Stimulated activated naive CD4-positive, alpha-beta T cell (primary cell): ENCODE results near the gene C3AR1.
"Not testable (repeated sequence)": the region's sequence is repeated elsewhere in the genome, so short reads cannot be mapped to it uniquely, and the experiment has no call there.

Experiments
- DNase-seq, 6 experiments: peaks; one replicate each; lab custom pipeline; 2025; lab: John Stamatoyannopoulos, UW

C3AR1 gene

GRCh38 chr12:8028267-8028666 is 37.9 kb downstream of the C3AR1 start:
- DNase-seq = no peak

GRCh38 chr12:8027856-8028255 is 38.3 kb downstream of the C3AR1 start:
- no peak for DNase-seq

GRCh38 chr12:8026291-8026900 is 39.8 kb downstream of the C3AR1 start:
- peak; percentile 93 to 98 (median 96) for DNase-seq

GRCh38 chr12:8018666-8019581 is 47.2 kb downstream of the C3AR1 start:
- peak in 4 of 6 experiments; percentile 11 to 38 (median 26) for DNase-seq

GRCh38 chr12:8018213-8018612 is 47.9 kb downstream of the C3AR1 start:
- DNase-seq = not testable (repeated sequence)

GRCh38 chr12:8014836-8015235 is 51.3 kb downstream of the C3AR1 start:
- no peak for DNase-seq

- DNase-seq = no peak
Observed at GRCh38 chr12:8012651-8013309, 53.4 kb downstream of the C3AR1 start.

GRCh38 chr12:8011331-8011730 is 54.8 kb downstream of the C3AR1 start:
- no peak for DNase-seq
